IMR-90 (cell line): ENCODE data around the gene JAK1. TPM values are rescaled to one million over a fixed set of nuclear protein-coding genes. Genes with fewer than 3 reads are reported as not detected.

Experiments
- ATAC-seq: fragments of 200-7000 bp; cut with Tn5 transposase; 2 replicates; pipeline ENCODE4 v1.9.1; 2020; ENCODE audit warnings: low read depth, mild to moderate bottlenecking, moderate library complexity
- BruUV-seq: library from RNA; stranded (reverse); fragments of 400-500 nt; replicated peaks from 2 replicates; lab custom pipeline; 2021; lab: Mats Ljungman, UMichigan
- CTCF ChIA-PET: fragments of 300-600 bp; formaldehyde crosslinking; extraction: SDS; loops from one replicate; lab custom pipeline; 2021; ENCODE audit warnings: antibody characterized with exemption; lab: Yijun Ruan, JAX
- POLR2A ChIA-PET: fragments of 300-600 bp; sonication (Branson Sonifier 250); formaldehyde crosslinking; loops from one replicate; lab custom pipeline; 2022; ENCODE audit warnings: antibody characterized with exemption; ENCODE audit not compliant: unreplicated experiment; lab: Charles Lee
- DNase-seq: peaks from one replicate; pipeline ENCODE4 v3.0.0; 2013
- H2AFZ ChIP-seq: replicated peaks from 2 replicates; pipeline ENCODE3; 2013; ENCODE audit warnings: low read length, mild to moderate bottlenecking; ENCODE audit not compliant: poor library complexity
- H2AK5ac ChIP-seq: 2 replicates; pipeline ENCODE4 v1.6.1; 2013; ENCODE audit warnings: low read depth, low read length, inconsistent platforms
- H2AK9ac ChIP-seq: replicated peaks from 2 replicates; pipeline ENCODE3; 2013; ENCODE audit warnings: mild to moderate bottlenecking, low read depth, low read length, moderate library complexity; ENCODE audit not compliant: poor library complexity
- H2BK120ac ChIP-seq: 2 replicates; pipeline ENCODE4 v1.6.1; 2013; ENCODE audit warnings: low read depth, low read length, inconsistent platforms
- H2BK15ac ChIP-seq: 3 replicates; pipeline ENCODE4 v1.6.1; 2013; ENCODE audit warnings: low read depth, low read length, inconsistent platforms
- H2BK20ac ChIP-seq: 2 replicates; pipeline ENCODE4 v1.6.1; 2013; ENCODE audit warnings: low read depth, mild to moderate bottlenecking, inconsistent platforms, low read length, moderate library complexity
- H2BK5ac ChIP-seq: 2 replicates; pipeline ENCODE4 v1.6.1; 2013; ENCODE audit warnings: mild to moderate bottlenecking, low read depth, low read length, inconsistent platforms; ENCODE audit not compliant: poor library complexity, severe bottlenecking
- H3K14ac ChIP-seq: replicated peaks from 2 replicates; pipeline ENCODE4 v1.6.1; 2013; ENCODE audit warnings: low read depth, low read length, inconsistent platforms
- H3K18ac ChIP-seq: 2 replicates; pipeline ENCODE4 v1.6.1; 2013; ENCODE audit warnings: low read depth, low read length, control low read depth
- H3K23ac ChIP-seq: 2 replicates; pipeline ENCODE4 v1.6.1; 2013; ENCODE audit warnings: low read depth, low read length, inconsistent platforms
- H3K27ac ChIP-seq: 2 replicates; pipeline ENCODE4 v1.5.1; 2013; ENCODE audit warnings: mild to moderate bottlenecking, control low read depth, low read length; ENCODE audit not compliant: insufficient read depth
- H3K27me3 ChIP-seq: 2 replicates; pipeline ENCODE4 v1.6.1; 2013; ENCODE audit warnings: low read length; ENCODE audit not compliant: control insufficient read depth, insufficient read depth
- H3K36me3 ChIP-seq: 2 replicates; pipeline ENCODE4 v1.6.1; 2013; ENCODE audit warnings: low read length, mixed read lengths; ENCODE audit not compliant: control insufficient read depth, insufficient read depth
- H3K4ac ChIP-seq: 2 replicates; pipeline ENCODE4 v1.6.1; 2013; ENCODE audit warnings: low read depth, low read length, inconsistent platforms
- H3K4me1 ChIP-seq: 2 replicates; pipeline ENCODE4 v1.6.1; 2013; ENCODE audit warnings: low read length, mixed read lengths; ENCODE audit not compliant: control insufficient read depth, insufficient read depth
- H3K4me2 ChIP-seq: 2 replicates; pipeline ENCODE4 v1.6.1; 2013; ENCODE audit warnings: low read depth, mild to moderate bottlenecking, control low read depth, low read length, moderate library complexity
- H3K4me3 ChIP-seq: 2 replicates; pipeline ENCODE4 v1.5.1; 2013; ENCODE audit warnings: low read depth, mild to moderate bottlenecking, control low read depth, low read length, moderate library complexity; ENCODE audit not compliant: insufficient read depth
- H3K56ac ChIP-seq: 2 replicates; pipeline ENCODE4 v1.6.1; 2013; ENCODE audit warnings: low read length, inconsistent platforms; ENCODE audit not compliant: insufficient read depth; ENCODE audit errors: extremely low read depth
- H3K79me1 ChIP-seq, 2 experiments: 2 replicates each; pipeline ENCODE4 v1.6.1; 2013; ENCODE audit warnings: low read length in 2 of 2, inconsistent platforms in 1 of 2, low read depth in 1 of 2
- H3K9ac ChIP-seq: 2 replicates; pipeline ENCODE4 v1.6.1; 2013; ENCODE audit warnings: low read depth, low read length, control low read depth
- H3K9me1 ChIP-seq: 2 replicates; pipeline ENCODE4 v1.6.1; 2013; ENCODE audit warnings: low read length, inconsistent platforms; ENCODE audit not compliant: insufficient read depth
- H3K9me3 ChIP-seq: 2 replicates; pipeline ENCODE4 v1.6.1; 2013; ENCODE audit warnings: low read length; ENCODE audit not compliant: control insufficient read depth, insufficient read depth
- H4K20me1 ChIP-seq: 2 replicates; pipeline ENCODE4 v1.6.1; 2013; ENCODE audit warnings: low read length, inconsistent platforms; ENCODE audit not compliant: insufficient read depth
- H4K5ac ChIP-seq: 2 replicates; pipeline ENCODE4 v1.6.1; 2013; ENCODE audit warnings: mild to moderate bottlenecking, low read depth, low read length, control low read depth
- H4K8ac ChIP-seq, 2 experiments: 2 replicates each; pipeline ENCODE4 v1.6.1; 2013; ENCODE audit warnings: low read depth in 2 of 2, low read length in 2 of 2, control low read depth in 1 of 2, inconsistent platforms in 1 of 2
- H4K91ac ChIP-seq: 2 replicates; pipeline ENCODE4 v1.6.1; 2013; ENCODE audit warnings: low read depth, low read length, inconsistent platforms; ENCODE audit not compliant: insufficient read depth
- BHLHE40 ChIP-seq: fragments of 150-350 bp; IDR thresholded peaks from 2 replicates; pipeline ENCODE4 v1.6.1; 2016; ENCODE audit warnings: mild to moderate bottlenecking, low read depth, low read length
- CEBPB ChIP-seq: IDR thresholded peaks from 2 replicates; pipeline ENCODE4 v1.6.1; 2012; ENCODE audit warnings: low read depth, low read length, improper control_type of control experiment
- CHD1 ChIP-seq: IDR thresholded peaks from 2 replicates; pipeline ENCODE4 v1.6.1; 2012; ENCODE audit warnings: low read depth, low read length, improper control_type of control experiment
- CTCF ChIP-seq: conservative IDR thresholded peaks from 2 replicates; pipeline ENCODE4 v1.5.1; 2012; ENCODE audit warnings: mild to moderate bottlenecking, low read depth, low read length, improper control_type of control experiment
- ELK1 ChIP-seq: fragments of 150-350 bp; IDR thresholded peaks from 2 replicates; pipeline ENCODE4 v1.6.1; 2016; ENCODE audit warnings: low read depth, mild to moderate bottlenecking, low read length, moderate library complexity, borderline replicate concordance
- FOS ChIP-seq: fragments of 150-350 bp; IDR thresholded peaks from 2 replicates; pipeline ENCODE4 v1.6.1; 2016; ENCODE audit warnings: low read depth, low read length
- MAFK ChIP-seq: IDR thresholded peaks from 2 replicates; pipeline ENCODE4 v1.6.1; 2012; ENCODE audit warnings: low read depth, low read length, improper control_type of control experiment
- MAZ ChIP-seq: IDR thresholded peaks from 2 replicates; pipeline ENCODE4 v1.6.1; 2012; ENCODE audit warnings: low read depth, mild to moderate bottlenecking, low read length, improper control_type of control experiment, moderate library complexity, borderline replicate concordance
- MXI1 ChIP-seq: IDR thresholded peaks from 2 replicates; pipeline ENCODE4 v1.6.1; 2012; ENCODE audit warnings: low read depth, mild to moderate bottlenecking, low read length, moderate library complexity, borderline replicate concordance
- NFE2L2 ChIP-seq: fragments of 150-350 bp; IDR thresholded peaks from 2 replicates; pipeline ENCODE4 v1.6.1; 2016; ENCODE audit warnings: low read depth, mild to moderate bottlenecking, low read length
- POLR2A ChIP-seq: IDR thresholded peaks from 2 replicates; pipeline ENCODE4 v1.6.1; 2012; ENCODE audit warnings: mild to moderate bottlenecking, low read depth, low read length
- RAD21 ChIP-seq: IDR thresholded peaks from 2 replicates; pipeline ENCODE4 v1.6.1; 2012; ENCODE audit warnings: low read length, improper control_type of control experiment
- RCOR1 ChIP-seq: IDR thresholded peaks from 2 replicates; pipeline ENCODE4 v1.6.1; 2012; ENCODE audit warnings: mild to moderate bottlenecking, low read length, improper control_type of control experiment; ENCODE audit not compliant: insufficient replicate concordance
- RFX5 ChIP-seq: IDR thresholded peaks from 2 replicates; pipeline ENCODE4 v1.8.0; 2012; ENCODE audit warnings: low read depth, mild to moderate bottlenecking, low read length, moderate library complexity
- SMC3 ChIP-seq: fragments of 150-350 bp; IDR thresholded peaks from 2 replicates; pipeline ENCODE4 v1.6.1; 2016; ENCODE audit warnings: low read depth, mild to moderate bottlenecking, antibody characterized with exemption, low read length, moderate library complexity
- USF2 ChIP-seq: fragments of 150-350 bp; IDR thresholded peaks from 2 replicates; pipeline ENCODE4 v1.6.1; 2017; ENCODE audit warnings: mild to moderate bottlenecking, antibody characterized with exemption, low read length, low read depth
- dilution Hi-C: fragments of 300-500 bp; cut with HindIII; formaldehyde crosslinking; loops from one replicate; pipeline ENCODE4 v1.14.3; 2018; ENCODE audit warnings: low sequenced_read_pairs; ENCODE audit not compliant: unreplicated experiment
- in situ Hi-C: fragments of 300-500 bp; cut with MboI; formaldehyde crosslinking; loops from 3 replicates; pipeline ENCODE4 v1.14.3; 2019; ENCODE audit warnings: low sequenced_read_pairs, inconsistent platforms, mixed read lengths
- intact Hi-C: fragments of 100-400 bp; cut with micrococcal nuclease; formaldehyde crosslinking; loops from 2 replicates; pipeline ENCODE4 v1.10.0; 2022
- polyA plus RNA-seq, 3 experiments: library from polyadenylated mRNA; depleted of rRNA; stranded (reverse); fragments of >200 nt; gene quantifications; 2 replicates each; pipeline ENCODE4 v1.2.3, GENCODE V29; 2012; ENCODE audit warnings: low replicate concordance in 1 of 3
- total RNA-seq: library from RNA; depleted of rRNA; stranded (reverse); fragments of >200 nt; gene quantifications from 2 replicates; pipeline ENCODE4 v1.2.3, GENCODE V29; 2012

JAK1 gene
- total and polyA plus RNA-seq, 2 of the 4 experiments (the other 2 are of a cell fraction): 76.9 to 103 TPM

GRCh38 chr1:64929221-64929620 is 37.1 kb downstream of the JAK1 start:
- intact Hi-C loops: no loop called here

More at GRCh38 chr1:64929221-64929620, 37.1 kb downstream of the JAK1 start:
- Histone ChIP-seq H4K20me1 (peaks cover 63% of the 10 kb centered on the region), H3K4me3 (no peak overlapping the region), H4K5ac (no peak overlapping the region), H2BK120ac (no peak overlapping the region), H2AFZ (no peak overlapping the region), H2BK15ac (no peak overlapping the region), H3K18ac (no peak overlapping the region), H2AK9ac (no peak overlapping the region), H4K91ac (no peak overlapping the region), H4K8ac (no peak overlapping the region), H3K79me1 (peaks cover 36 to 71% of the 10 kb centered on the region in 2 experiments), H3K4me2 (no peak overlapping the region), H3K4ac (no peak overlapping the region), H3K9me3 (no peaks in the 10 kb centered on the region), H3K23ac (no peak overlapping the region), H2AK5ac (no peak overlapping the region), H3K9ac (no peak overlapping the region), H3K9me1 (peaks cover 17% of the 10 kb centered on the region), H3K56ac (no peak overlapping the region), H2BK5ac (no peak overlapping the region), H3K27me3 (no peaks in the 10 kb centered on the region), H3K27ac (no peak overlapping the region), H2BK20ac (no peak overlapping the region), H3K14ac (no peak overlapping the region), H3K36me3 (0 out of 2 replicates have a peak, but pooled peaks cover 1% of the 10 kb centered on the region), H3K4me1 (peaks cover 8% of the 10 kb centered on the region)
- in situ Hi-C loops: no loop called here
- dilution Hi-C loops: no loop called here
- ATAC-seq (no peak), DNase-seq (no peak)
- ChIA-PET CTCF (no interaction called here), POLR2A (no interaction called here)
- no peak for TF ChIP-seq USF2
- TF ChIP-seq RCOR1: no peak
- TF ChIP-seq SMC3: no peak
- no peak for TF ChIP-seq CTCF
- TF ChIP-seq CEBPB: no peak
- no peak for TF ChIP-seq BHLHE40
- TF ChIP-seq MXI1: no peak
- no peak for TF ChIP-seq MAZ
- no peak for TF ChIP-seq MAFK
- TF ChIP-seq POLR2A: no peak
- TF ChIP-seq RAD21: no peak
- TF ChIP-seq FOS: no peak
- no peak for TF ChIP-seq ELK1
- TF ChIP-seq RFX5: no peak
- TF ChIP-seq CHD1: no peak
- TF ChIP-seq NFE2L2: no peak
- BruUV-seq: no TSS peak
